ENCODE data around the gene MFAP4. TPM values are rescaled to one million over a fixed set of nuclear protein-coding genes. Genes with fewer than 3 reads are reported as not detected.

Gene MFAP4
- total RNA-seq, 1 experiment from 2014 or later = 1.5 TPM

- no peaks in the 10 kb centered on the region for H3K9me3 ChIP-seq (ENCODE audit: control insufficient read depth, low read depth, low read length)
- H3K23ac ChIP-seq (ENCODE audit: insufficient read length, low read depth, low read length) = no peak overlapping the region
- no peak overlapping the region for H2AFZ ChIP-seq (ENCODE audit: low read length)
- H3K27ac Mint-ChIP-seq = peak overlapping the region in 2 of 3 experiments; percentile 94 to 95; a peak in 2 of 7 replicates
- H3K18ac ChIP-seq (ENCODE audit: insufficient read length, low read depth, low read length) = no peak overlapping the region
- no peak overlapping the region for H2BK120ac ChIP-seq (ENCODE audit: low read depth, low read length, poor library complexity, severe bottlenecking)
- no peak overlapping the region for H4K5ac ChIP-seq (ENCODE audit: insufficient read length, low read depth, low read length)
- H3K27me3 Mint-ChIP-seq (ENCODE audit: low read depth) = no peaks in the 10 kb centered on the region
- H3K4me1 Mint-ChIP-seq = peaks cover 17 to 26% of the 10 kb centered on the region in 2 experiments
- H3K79me2 ChIP-seq (ENCODE audit: insufficient read depth, low read length) = peaks cover 4% of the 10 kb centered on the region; the same call in 1 of the 2 replicates
- H4K91ac ChIP-seq (ENCODE audit: insufficient read length, low read depth, low read length) = no peak overlapping the region
- no peak overlapping the region for H4K8ac ChIP-seq (replicated peaks; ENCODE audit: insufficient read length, low read depth, low read length)
- H3K4me3 Mint-ChIP-seq = peak overlapping the region; percentile 97 to 98
- H3K4ac ChIP-seq (ENCODE audit: low read depth, low read length) = no peak overlapping the region
- no peaks in the 10 kb centered on the region for H3K9me3 Mint-ChIP-seq
- no peak overlapping the region for H3K27ac ChIP-seq (ENCODE audit: insufficient read length, low read depth, low read length)
- H2AK5ac ChIP-seq (ENCODE audit: insufficient read length, low read length) = no peak overlapping the region
- H2BK20ac ChIP-seq (ENCODE audit: low read depth, low read length, poor library complexity, severe bottlenecking) = no peak overlapping the region
- H2BK5ac ChIP-seq (ENCODE audit: insufficient read length, low read length) = no peak overlapping the region
- H2BK15ac ChIP-seq (ENCODE audit: low read depth, low read length) = no peak overlapping the region
- H3K23me2 ChIP-seq (ENCODE audit: insufficient read length, low read depth, low read length, poor library complexity, severe bottlenecking) = peaks cover 7% of the 10 kb centered on the region
- no peaks in the 10 kb centered on the region for H3K4me1 ChIP-seq (ENCODE audit: insufficient read depth, low read length)
- H3T11ph ChIP-seq (ENCODE audit: low read length) = no peak overlapping the region
- peak overlapping the region; percentile 75 for H3K4me2 ChIP-seq (ENCODE audit: insufficient read depth, insufficient read length, low read length)
- peaks cover 6% of the 10 kb centered on the region for H3K79me1 ChIP-seq (ENCODE audit: insufficient read depth, low read depth, low read length, poor library complexity, severe bottlenecking)
- H3K14ac ChIP-seq (ENCODE audit: insufficient read depth, low read length) = no peak overlapping the region
- no peak for TF ChIP-seq CTCF (conservative IDR thresholded peaks at IDR 0.05)
- H3K36me3 Mint-ChIP-seq (ENCODE audit: insufficient read depth in 1 of 3, low read depth in 3 of 3) = peaks cover 33 to 56% (median 52%) of the 10 kb centered on the region in 3 experiments
- H3K56ac ChIP-seq (ENCODE audit: insufficient read length, low read depth, low read length) = no peak overlapping the region
- no CpG with 5 or more reads among the region's 13 CpGs for WGBS (ENCODE audit: extremely low coverage, insufficient read length, low lambda C conversion rate)
- no peak for DNase-seq
- H3K9ac ChIP-seq (ENCODE audit: extremely low read depth, insufficient read length, low read length) = peak overlapping the region; percentile 65
- H3K27me3 ChIP-seq (ENCODE audit: insufficient read depth, low read length) = no peaks in the 10 kb centered on the region
- H2BK12ac ChIP-seq (ENCODE audit: insufficient read length, low read depth, low read length) = no peak overlapping the region
- no peaks in the 10 kb centered on the region for H4K20me1 ChIP-seq (ENCODE audit: control insufficient read depth, insufficient read depth, insufficient read length)
Measured at GRCh38 chr17:19379361-19380065, 7.5 kb downstream of the MFAP4 start.

Data from H9 (cell line).